WERI-Rb-1 (cell line): ENCODE measurements around the gene GAS1.

Source experiments
- DNase-seq: peaks from one replicate; pipeline ENCODE4 v3.0.0-alpha.2; 2020
- H3K27ac ChIP-seq: fragments of 250-450 bp; sonication (Bioruptor Pico); 2 replicates; pipeline ENCODE4 v1.5.1; 2020; ENCODE audit warnings: mild to moderate bottlenecking, moderate library complexity
- H3K27me3 ChIP-seq: fragments of 250-450 bp; sonication (Bioruptor Pico); 2 replicates; pipeline ENCODE4 v1.5.1; 2021; ENCODE audit warnings: mild to moderate bottlenecking, low read depth, moderate library complexity; ENCODE audit not compliant: insufficient read depth, severe bottlenecking
- H3K36me3 ChIP-seq: fragments of 250-450 bp; sonication (Bioruptor Pico); 2 replicates; pipeline ENCODE4 v1.5.1; 2020; ENCODE audit warnings: mild to moderate bottlenecking, moderate library complexity
- H3K4me3 ChIP-seq: 2 replicates; pipeline ENCODE4 v1.5.1; 2011; ENCODE audit warnings: low read depth, mild to moderate bottlenecking, control low read depth, low read length
- H3K9me3 ChIP-seq: fragments of 250-450 bp; sonication (Bioruptor Pico); 2 replicates; pipeline ENCODE4 v1.5.1; 2021; ENCODE audit warnings: mild to moderate bottlenecking, moderate library complexity; ENCODE audit not compliant: severe bottlenecking
- TF ChIP-seq, protein P1 (sequence below): IDR thresholded peaks from 2 replicates; pipeline ENCODE4 v1.5.1; 2011; ENCODE audit warnings: low read depth, mild to moderate bottlenecking, control low read depth, inconsistent platforms, low read length

GAS1 gene

GRCh38 chr9:86939321-86939720 is 8.0 kb downstream of the GAS1 start:
- Histone ChIP-seq H3K9me3 (no peaks in the 10 kb centered on the region), H3K4me3 (no peak overlapping the region), H3K27me3 (peaks cover 53% of the 10 kb centered on the region), H3K36me3 (no peaks in the 10 kb centered on the region), H3K27ac (no peak overlapping the region)
- TF ChIP-seq, protein P1, sequence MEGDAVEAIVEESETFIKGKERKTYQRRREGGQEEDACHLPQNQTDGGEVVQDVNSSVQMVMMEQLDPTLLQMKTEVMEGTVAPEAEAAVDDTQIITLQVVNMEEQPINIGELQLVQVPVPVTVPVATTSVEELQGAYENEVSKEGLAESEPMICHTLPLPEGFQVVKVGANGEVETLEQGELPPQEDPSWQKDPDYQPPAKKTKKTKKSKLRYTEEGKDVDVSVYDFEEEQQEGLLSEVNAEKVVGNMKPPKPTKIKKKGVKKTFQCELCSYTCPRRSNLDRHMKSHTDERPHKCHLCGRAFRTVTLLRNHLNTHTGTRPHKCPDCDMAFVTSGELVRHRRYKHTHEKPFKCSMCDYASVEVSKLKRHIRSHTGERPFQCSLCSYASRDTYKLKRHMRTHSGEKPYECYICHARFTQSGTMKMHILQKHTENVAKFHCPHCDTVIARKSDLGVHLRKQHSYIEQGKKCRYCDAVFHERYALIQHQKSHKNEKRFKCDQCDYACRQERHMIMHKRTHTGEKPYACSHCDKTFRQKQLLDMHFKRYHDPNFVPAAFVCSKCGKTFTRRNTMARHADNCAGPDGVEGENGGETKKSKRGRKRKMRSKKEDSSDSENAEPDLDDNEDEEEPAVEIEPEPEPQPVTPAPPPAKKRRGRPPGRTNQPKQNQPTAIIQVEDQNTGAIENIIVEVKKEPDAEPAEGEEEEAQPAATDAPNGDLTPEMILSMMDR, result no peak
- DNase-seq, result no peak

DNA sequence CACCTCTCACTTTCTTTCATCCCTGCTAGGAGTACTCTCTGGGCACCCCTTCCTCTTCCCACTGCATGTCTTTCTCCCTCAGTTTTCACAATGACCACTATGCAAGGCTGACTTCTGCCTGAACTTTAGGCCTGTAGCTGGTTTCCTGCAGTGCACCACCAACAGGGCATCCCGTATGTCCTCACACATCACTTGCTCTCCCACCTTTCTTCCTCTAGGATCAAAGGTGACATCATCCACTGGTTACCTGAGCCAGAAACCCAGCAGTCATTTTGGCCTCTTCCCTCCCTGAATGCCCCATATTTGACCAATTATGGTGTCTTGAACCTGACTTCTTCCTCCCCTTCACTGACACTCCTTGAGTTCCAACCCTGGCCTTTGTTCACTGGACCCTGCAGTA is 8.5 kb downstream of the GAS1 start:
- no peaks in the 10 kb centered on the region for H3K9me3 ChIP-seq
- H3K36me3 ChIP-seq, result no peaks in the 10 kb centered on the region
- H3K27me3 ChIP-seq, result peaks cover 48% of the 10 kb centered on the region
- H3K27ac ChIP-seq, result no peak overlapping the region
- TF ChIP-seq, protein P1, result no peak
- no peak overlapping the region for H3K4me3 ChIP-seq
- no peak for DNase-seq

DNA sequence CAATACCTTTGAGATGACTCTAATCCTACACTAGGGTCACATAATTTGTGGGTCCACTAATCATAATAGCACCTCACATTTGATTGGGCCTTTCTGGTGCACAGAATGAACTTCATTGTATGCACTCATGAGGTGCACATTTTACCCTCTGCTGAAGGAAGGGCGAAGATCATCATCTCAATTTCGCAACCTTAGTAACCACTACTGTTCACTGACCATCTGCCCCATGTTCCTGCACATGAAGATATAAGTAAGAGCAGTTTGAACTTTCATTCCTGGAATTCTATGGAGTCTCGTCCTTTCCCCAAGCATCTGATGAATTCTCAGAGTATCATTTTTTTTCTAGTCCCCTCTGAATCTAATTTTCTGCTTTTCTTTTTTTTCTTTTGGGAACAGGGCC is 21.2 kb downstream of the GAS1 start:
- no peaks in the 10 kb centered on the region for H3K36me3 ChIP-seq
- H3K27ac ChIP-seq, result no peak overlapping the region
- peaks cover 35% of the 10 kb centered on the region for H3K27me3 ChIP-seq
- TF ChIP-seq, protein P1, result no peak
- no peak overlapping the region for H3K4me3 ChIP-seq
- no peaks in the 10 kb centered on the region for H3K9me3 ChIP-seq
- DNase-seq, result no peak

- H3K36me3 ChIP-seq, result no peaks in the 10 kb centered on the region
- TF ChIP-seq, protein P1, result no peak
- H3K9me3 ChIP-seq, result no peaks in the 10 kb centered on the region
- H3K4me3 ChIP-seq, result no peak overlapping the region
- no peak overlapping the region for H3K27ac ChIP-seq
- no peak for DNase-seq
- peaks cover 32% of the 10 kb centered on the region for H3K27me3 ChIP-seq
These were observed 21.6 kb downstream of the GAS1 start for GRCh38 chr9:86925686-86926085.

DNA sequence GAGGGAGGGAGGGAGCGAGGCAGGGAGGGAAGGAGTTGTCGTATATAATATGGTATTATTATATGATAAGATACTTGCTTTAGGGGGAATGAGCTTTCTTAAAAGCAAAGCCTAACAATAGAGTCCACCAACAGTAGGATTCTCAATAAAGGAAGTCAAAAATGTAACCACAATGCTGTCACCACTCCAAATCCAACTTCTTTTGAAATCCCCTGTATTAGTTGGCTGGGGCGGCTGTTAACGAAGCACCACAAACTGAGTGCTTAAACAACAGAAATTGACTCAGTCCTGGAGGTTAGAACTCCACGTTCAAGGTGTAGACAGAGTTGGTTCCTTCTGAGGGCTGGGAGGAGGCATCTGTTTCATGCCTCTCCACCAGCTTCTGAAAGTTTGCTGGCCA is 23.1 kb downstream of the GAS1 start:
- Histone ChIP-seq H3K36me3 (no peaks in the 10 kb centered on the region), H3K9me3 (no peaks in the 10 kb centered on the region), H3K27me3 (peaks cover 30% of the 10 kb centered on the region), H3K27ac (no peak overlapping the region), H3K4me3 (no peak overlapping the region)
- TF ChIP-seq, protein P1, result no peak
- no peak for DNase-seq

DNA sequence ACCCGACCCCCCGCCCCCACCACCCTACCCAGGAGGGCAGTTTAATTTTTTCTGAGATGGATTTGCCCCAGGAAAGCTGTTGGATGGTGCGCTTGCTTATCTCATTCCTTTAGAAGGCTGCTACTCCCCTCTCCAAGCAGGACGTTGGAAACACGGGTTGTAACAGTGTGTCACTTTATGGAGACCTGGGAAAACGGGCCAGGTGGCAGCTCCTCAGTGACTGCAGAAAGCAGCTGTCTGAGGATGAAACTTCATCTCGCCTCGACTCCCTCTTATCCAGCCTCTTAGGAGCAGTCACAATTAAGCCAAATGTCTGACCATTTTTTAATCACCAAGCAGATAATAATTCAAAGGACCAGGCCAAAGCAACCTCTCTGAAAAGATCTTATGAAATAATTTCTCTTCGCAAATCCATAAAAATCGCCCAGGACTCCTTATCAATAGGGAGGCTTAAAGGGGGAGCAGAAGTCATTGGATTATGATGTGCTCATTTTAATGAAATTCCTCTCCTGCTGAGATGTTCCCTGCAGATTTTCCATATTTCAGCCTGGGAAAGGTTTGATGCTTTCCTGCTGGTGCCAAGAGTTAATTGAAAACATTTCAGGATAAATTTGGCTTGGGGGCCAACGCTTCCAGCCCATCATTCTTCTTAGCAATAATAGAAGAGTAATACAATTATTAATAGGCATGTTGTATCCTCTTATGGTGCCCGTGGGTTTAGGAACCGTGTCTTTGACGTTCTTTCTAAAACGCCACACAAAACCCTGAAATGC is 26.0 kb downstream of the GAS1 start:
- TF ChIP-seq, protein P1, result no peak
- Histone ChIP-seq H3K27me3 (peaks cover 35% of the 10 kb centered on the region), H3K36me3 (no peaks in the 10 kb centered on the region), H3K9me3 (no peaks in the 10 kb centered on the region), H3K4me3 (no peak overlapping the region), H3K27ac (no peak overlapping the region)
- DNase-seq, result no peak
